HL-60/S4 treated with retinoic acid at 250 ng/mL for 4 days and 3 days (cell line): Measurements from ENCODE around the gene C19orf25.

ENCODE experiments used
- in situ Hi-C: fragments of 300-500 bp; cut with MboI; formaldehyde crosslinking; loops from 2 replicates; pipeline ENCODE4 v1.7.0; 2022; ENCODE audit warnings: low sequenced_read_pairs

C19orf25 gene

GRCh38 chr19:1467490-1468273 is 11.3 kb downstream of the C19orf25 start:
- in situ Hi-C loops = no loop called here

GRCh38 chr19:1467215-1467489 is 11.9 kb downstream of the C19orf25 start:
- in situ Hi-C loops = no loop called here

GRCh38 chr19:1466461-1467214 is 12.4 kb downstream of the C19orf25 start:
- in situ Hi-C loops = no loop called here

GRCh38 chr19:1466018-1466460 is 13.0 kb downstream of the C19orf25 start:
- in situ Hi-C loops = no loop called here

GRCh38 chr19:1465191-1466016 is 13.6 kb downstream of the C19orf25 start:
- in situ Hi-C loops = no loop called here

GRCh38 chr19:1461862-1462261 is 17.2 kb downstream of the C19orf25 start:
- in situ Hi-C loops = no loop called here

GRCh38 chr19:1460033-1460995 is 18.7 kb downstream of the C19orf25 start:
- in situ Hi-C loops = no loop called here

GRCh38 chr19:1459479-1459878 is 19.5 kb downstream of the C19orf25 start:
- in situ Hi-C loops = no loop called here

GRCh38 chr19:1457892-1458291 is 21.1 kb downstream of the C19orf25 start:
- in situ Hi-C loops = no loop called here

GRCh38 chr19:1457031-1457739 is 21.8 kb downstream of the C19orf25 start:
- in situ Hi-C loops = no loop called here

- in situ Hi-C loops = no loop called here
Measured at GRCh38 chr19:1456121-1456900, 22.7 kb downstream of the C19orf25 start.

- in situ Hi-C loops = no loop called here
Measured at GRCh38 chr19:1455336-1456120, 23.5 kb downstream of the C19orf25 start.

- in situ Hi-C loops = no loop called here
Measured at GRCh38 chr19:1455002-1455335, 24.0 kb downstream of the C19orf25 start.

GRCh38 chr19:1453525-1454364 is 25.3 kb downstream of the C19orf25 start:
- in situ Hi-C loops = no loop called here

- in situ Hi-C loops = no loop called here
Measured at GRCh38 chr19:1452802-1453524, 26.1 kb downstream of the C19orf25 start.

GRCh38 chr19:1451916-1452801 is 26.9 kb downstream of the C19orf25 start:
- in situ Hi-C loops = no loop called here
